H4 (cell line): ENCODE results near the gene EPHB6. TPM values are rescaled to one million over a fixed set of nuclear protein-coding genes. Genes with fewer than 3 reads are reported as not detected.

Experiments
- DNase-seq: peaks from one replicate; pipeline ENCODE4 v3.0.0-alpha.2; 2015; ENCODE audit warnings: low spot score
- total RNA-seq: library from RNA; depleted of rRNA; stranded (reverse); fragments of >200 nt; shearing (Covaris generic); gene quantifications from 2 replicates; pipeline ENCODE4 v1.2.3, GENCODE V29; 2014; rRNA removed

Gene EPHB6, protein sequence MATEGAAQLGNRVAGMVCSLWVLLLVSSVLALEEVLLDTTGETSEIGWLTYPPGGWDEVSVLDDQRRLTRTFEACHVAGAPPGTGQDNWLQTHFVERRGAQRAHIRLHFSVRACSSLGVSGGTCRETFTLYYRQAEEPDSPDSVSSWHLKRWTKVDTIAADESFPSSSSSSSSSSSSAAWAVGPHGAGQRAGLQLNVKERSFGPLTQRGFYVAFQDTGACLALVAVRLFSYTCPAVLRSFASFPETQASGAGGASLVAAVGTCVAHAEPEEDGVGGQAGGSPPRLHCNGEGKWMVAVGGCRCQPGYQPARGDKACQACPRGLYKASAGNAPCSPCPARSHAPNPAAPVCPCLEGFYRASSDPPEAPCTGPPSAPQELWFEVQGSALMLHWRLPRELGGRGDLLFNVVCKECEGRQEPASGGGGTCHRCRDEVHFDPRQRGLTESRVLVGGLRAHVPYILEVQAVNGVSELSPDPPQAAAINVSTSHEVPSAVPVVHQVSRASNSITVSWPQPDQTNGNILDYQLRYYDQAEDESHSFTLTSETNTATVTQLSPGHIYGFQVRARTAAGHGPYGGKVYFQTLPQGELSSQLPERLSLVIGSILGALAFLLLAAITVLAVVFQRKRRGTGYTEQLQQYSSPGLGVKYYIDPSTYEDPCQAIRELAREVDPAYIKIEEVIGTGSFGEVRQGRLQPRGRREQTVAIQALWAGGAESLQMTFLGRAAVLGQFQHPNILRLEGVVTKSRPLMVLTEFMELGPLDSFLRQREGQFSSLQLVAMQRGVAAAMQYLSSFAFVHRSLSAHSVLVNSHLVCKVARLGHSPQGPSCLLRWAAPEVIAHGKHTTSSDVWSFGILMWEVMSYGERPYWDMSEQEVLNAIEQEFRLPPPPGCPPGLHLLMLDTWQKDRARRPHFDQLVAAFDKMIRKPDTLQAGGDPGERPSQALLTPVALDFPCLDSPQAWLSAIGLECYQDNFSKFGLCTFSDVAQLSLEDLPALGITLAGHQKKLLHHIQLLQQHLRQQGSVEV
- total RNA-seq, result 0.35 and 1.7 TPM in 2 replicates

DNA sequence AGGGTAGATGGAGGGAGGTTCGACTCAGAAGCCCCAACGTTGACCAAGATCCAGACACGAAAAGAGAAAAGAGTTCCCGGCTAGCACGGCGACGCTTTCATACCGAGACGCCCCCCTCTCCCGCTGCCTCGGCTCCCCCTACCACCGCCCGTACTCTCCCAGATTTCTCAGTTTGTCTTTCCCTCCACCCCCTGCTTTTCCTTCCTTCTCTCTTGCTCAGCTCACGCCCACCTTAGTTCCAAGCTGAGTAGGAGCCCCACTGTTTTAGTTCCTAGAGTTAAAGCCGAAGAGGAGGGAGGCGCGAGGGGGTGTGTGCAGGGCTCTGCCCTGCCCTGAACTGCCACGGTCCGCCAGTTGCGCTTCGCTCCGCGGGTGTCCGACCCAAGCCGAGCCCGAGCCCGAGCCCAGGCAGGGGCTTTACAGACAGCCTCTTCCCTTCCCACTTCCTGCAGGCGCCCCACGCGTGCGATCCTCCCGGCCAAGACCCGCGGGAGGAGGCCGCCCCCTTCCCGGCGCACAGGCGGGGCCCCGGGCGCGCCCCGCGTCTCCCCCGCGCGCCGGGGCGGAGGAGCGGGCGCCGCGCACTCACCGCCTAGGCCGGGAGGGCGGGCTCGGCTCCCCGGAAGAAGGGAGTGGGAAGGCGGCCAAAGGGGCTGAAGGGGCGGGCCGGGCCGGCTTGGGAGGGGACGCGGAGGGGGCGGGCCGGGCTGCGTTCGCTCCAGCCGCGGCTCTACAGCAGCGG lies at the start of gene EPHB6:
TSS of gene EPHB6 (plus strand) at position 705 of the 742 bp plus-strand sequence. CDS start 8,152 bp downstream, outside the sequence.
- DNase-seq, result peak; percentile 48

DNA sequence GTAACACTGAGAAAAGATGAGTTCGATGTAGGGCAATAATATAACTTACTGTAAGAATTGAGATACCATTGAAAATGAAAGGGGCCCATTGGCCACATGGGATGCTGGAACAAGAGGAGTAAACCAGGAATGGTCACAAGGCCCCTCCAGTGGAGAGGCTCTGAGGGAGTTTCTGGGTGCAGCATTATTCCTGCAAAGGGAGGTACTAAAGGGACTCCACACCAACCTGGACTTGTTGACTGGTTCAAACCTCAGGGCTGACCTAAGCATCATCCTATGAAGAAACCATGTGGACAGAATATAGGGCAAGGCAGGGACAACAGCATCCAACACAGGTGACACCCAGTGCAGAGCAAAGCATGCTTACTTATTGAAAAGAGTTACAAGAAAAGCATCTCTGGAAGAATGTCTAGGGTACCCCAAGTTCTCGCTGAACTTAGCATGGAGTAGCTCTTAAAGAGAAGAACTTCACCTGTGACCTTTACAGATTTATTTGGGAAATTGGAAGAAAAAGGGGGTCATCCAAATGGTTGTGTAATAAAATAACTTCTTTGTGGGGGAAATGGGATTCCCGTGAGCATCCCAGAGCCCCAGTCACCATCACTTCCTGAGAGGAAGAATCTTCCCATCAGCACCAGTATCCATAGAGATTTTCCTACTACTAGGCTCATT lies 49.4 kb upstream of the EPHB6 start:
- DNase-seq, result no peak

DNA sequence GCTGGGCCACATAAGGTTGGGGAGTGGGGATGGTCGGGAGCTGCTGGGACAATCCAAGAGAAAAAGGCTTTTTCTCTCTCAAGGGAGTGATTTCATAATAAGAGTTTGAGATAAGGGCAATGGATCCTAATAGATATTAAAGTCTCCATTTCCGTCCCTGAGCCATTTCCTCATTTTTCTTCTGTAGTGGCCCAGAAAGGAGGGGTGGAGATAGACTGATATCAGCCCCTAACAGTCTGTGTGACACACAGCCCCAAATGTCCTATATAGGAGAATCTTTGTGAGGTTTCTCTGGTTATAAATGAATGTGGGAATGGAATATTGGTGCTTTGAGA lies 48.9 kb upstream of the EPHB6 start:
- DNase-seq, result no peak

DNA sequence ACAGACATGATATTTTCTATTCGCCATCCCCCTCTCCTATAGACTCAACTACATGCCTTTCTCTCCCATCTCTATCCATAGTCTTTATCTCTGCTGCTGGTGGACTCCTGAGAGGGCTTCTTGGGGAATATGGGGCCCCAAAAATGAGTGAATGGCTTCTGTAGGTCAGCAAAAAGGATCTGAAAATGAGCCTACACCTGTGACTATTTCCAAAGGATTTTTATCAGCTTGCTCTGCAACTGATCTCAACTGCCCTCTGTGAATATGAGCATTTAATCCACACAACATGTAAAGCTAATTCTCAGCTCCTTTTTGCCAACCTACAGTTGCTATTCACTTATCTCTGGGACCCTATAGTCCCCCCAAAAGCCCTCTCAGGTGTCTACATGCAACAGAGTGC lies 47.9 kb upstream of the EPHB6 start:
- DNase-seq, result no peak

DNA sequence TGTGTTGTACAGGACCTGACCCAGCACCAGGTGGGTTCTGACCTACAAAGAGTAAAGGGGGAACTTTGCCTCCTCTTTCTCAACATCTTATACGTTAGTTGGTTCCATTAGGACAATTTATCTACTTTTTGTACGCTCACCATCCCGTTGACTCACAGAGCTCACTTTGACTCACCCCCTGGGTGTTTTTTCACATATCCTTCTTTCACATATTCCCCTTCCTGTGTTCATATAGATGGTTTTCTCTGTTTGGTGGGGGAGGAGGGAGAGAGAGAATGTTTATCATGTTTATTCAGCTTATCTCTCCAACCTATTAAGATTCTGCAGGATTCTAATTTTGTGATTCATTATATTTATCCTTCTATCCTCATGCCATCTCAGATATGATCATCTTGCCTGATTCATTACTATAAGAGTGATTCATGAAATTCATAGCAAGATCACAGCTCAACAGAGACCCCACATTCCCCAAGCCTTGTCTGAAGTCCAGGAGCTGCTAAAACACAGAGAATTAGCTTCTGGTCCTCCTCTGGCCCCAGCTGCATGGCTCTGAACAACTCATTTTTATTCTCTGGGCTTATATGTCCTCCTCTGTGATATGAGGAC lies 46.9 kb upstream of the EPHB6 start:
- DNase-seq, result no peak

DNA sequence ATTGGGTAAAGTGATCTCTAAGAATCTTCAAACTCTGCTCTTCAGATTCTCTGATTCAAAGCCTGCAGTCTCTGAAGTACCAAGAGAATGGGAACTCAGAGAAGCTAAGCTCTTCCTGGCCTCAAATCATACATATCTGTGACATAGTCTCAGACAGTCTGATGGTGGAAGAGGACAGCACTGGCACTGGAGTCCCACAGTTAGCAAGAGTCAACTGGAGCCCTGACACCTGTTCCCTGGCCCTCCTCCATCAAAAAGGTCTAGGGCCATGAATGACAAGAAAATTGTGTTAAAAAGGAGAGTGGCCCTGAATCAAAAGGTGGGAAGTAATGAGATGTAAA lies 46.4 kb upstream of the EPHB6 start:
- no peak for DNase-seq

DNA sequence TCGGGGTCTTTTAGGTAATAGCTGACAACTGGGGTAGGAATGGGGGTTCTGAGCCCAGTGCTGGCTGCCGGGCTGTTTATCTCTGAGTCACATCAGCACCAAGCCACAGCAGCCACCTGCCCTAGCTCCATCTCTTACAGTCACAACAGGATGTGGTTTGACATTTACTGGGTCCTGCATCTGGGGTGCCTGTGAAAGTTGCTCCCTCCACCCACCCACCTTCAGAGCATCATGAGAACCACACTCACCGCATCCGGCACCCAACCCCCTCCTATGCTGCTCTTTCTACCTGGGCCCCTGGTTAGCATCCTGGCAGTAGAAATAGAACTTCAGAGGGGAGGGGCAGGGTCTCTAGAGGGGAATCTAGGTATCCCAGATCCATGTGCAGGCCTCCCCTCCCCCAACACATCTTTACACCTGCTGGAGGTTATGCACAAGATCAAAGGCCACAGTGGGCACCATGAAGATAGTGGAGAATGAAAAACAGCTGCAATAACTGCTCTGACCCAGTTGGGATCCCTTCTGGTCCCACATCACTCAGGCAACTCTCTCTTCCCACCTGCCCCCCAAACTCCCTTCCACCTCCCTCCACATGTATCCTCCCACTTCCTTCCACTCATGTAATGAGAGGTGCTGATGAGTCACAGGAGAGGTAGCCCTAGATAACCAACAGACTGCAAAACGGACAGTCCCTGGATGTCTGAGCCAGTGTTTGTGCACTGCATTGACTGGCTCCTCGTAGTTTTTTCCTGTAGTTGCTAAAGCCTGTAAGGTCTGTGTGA lies 45.9 kb upstream of the EPHB6 start:
- peak; percentile 80 for DNase-seq

DNA sequence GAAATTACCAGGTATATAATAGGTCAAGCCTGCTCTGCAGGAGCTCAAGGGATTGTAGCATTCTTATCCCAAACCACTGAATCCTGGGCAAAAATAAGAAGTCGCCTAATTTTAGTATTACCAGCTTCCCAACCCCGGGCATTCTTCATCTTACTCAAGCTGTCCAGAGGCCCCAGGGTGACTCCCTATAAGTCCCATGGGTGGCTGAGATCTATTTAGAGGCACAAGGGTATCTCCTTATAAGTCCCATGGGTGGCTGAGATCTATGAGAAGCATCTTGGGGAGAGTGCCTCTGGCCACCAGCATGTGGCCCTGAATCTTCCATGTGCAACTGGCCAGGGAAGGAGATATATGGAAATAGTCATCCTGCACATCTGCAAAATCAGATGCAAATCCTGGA lies 45.2 kb upstream of the EPHB6 start:
- DNase-seq, result no peak

DNA sequence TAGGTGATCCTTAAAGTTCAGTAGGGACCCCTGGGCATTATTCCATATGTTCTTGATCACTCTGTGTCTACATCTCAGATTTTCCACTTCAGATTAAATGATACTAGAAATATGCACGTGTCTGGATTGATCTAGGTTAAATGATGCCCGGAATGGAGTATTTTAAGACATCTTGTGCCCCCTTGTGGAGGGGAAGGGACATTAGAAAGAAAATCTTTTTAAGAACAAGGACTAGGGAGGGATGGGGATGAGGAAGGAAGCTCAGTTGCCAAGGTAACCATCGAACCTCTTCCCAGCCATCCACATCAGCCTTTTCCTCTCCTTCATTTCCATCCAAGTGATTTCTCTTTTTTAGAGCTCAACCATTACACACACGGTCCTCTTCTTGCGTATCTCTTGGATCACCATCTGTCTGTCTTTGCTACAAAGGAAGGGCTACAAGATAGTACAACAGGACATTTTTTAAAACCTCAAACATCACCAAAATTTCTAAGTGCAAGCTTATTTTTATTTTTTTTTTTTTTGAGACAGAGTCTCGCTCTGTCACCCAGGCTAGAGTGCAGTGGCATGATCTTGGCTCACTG lies 43.6 kb upstream of the EPHB6 start:
- DNase-seq, result peak; percentile 49

DNA sequence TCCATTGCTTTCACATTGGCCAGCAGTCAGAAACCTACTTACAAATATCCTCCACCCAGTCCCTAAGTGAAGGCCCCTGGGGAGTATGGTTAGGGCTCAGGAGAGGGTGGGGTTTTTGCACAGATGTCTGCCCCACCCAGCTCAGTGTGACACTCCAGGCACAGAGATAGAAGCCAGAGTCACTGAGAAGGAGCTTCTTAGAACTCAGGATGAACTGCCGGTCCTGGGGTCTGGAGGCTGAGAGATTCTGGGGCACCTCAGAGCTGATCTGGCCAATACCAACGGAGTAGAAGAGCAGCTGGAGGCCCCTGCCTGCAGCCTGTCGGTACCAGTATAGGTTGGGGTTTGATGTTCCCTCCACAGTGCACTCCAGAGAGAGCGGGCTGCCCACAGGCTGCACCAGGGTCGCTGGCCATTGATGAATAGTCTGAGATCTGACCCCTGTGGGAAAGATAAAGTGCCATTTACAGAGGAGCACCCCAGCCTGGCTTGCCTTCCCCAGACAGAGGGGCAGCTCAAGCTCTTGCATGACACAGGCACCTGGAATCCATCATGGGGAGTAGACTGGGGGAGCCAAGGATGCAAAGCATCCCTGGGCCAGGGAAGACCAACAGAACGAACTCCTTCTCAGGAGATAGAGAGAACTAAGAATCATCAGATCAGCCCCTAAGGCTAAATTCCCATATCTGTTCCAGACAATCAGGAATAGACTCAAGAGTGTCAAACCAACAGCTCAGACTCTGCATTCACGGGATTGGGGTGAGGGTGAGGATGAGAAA lies 42.2 kb upstream of the EPHB6 start:
- no peak for DNase-seq

DNA sequence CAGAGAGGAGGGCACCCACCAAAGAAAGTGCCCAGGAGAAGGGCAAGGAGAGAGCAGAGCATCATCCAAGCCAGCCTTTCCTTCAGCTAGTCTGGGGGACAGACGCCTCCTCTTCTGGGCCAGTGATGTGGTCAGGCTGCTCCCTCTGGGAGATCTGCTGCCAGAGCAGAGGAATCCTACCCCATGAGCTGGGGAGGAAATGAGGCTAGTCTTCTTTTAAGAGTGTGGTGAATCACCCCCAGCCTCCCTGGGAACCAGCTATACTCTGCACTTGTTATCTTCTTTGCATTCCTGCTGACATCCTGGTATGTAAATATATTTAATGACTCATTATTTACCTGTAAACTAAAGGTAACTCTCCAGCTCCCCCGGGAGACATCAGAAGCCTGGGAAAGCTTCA lies 41.6 kb upstream of the EPHB6 start:
- DNase-seq, result peak; percentile 25

DNA sequence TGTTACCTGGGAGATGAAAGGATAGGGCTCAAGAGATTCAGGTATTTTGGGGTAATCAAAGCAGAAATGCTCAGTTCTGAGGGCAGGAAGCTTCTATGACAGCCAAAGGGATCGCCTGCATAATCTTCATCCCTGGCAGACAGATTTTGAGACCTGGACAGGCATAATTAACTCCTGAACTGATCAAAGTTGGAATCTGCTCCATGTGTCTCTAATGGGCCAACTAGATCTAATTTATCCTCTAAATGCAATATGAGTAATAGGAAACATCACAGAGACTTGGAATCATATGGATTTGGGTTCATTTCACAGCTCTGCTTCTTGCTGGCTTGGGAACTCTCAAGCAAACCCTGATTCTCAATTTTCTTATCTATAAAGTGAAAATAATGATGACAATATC lies 41.2 kb upstream of the EPHB6 start:
- no peak for DNase-seq

DNA sequence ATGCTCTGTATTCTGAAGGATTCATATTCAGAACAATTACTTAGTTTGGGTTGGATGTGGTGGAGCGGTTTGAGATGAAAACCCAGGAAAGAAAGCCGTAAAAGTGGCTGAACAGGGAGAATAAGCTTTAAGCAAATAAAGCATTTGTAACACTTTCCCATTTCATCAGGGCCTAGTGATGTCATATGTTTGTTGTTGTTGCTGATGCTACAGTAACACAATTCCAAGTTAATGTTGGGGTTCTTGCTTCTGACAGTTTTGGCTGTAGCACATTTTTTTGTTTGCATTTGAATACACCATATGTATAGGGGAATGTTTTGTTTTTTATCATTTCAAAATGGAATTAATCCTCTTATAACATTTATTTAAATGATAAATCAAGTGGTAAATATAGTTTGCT lies 40.4 kb upstream of the EPHB6 start:
- no peak for DNase-seq

DNA sequence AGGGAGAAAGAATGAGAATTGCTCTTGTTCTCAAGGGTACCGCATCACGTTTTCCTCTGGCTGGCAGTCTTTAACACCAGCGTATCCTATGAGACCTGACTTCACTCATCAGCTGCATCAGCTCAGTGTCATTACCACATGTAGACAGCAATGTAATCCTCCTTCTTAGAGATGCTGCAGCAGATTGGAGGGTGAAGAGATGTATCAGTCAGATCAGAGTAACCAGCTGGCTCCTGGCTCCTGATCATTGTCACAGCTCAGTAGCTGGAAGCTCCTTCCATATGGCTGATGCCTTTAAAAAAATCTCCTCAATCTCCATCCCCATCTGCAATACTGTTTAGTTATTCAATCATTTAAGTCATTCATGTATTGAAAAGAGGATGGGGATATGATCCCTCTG lies 39.7 kb upstream of the EPHB6 start:
- DNase-seq, result no peak

DNA sequence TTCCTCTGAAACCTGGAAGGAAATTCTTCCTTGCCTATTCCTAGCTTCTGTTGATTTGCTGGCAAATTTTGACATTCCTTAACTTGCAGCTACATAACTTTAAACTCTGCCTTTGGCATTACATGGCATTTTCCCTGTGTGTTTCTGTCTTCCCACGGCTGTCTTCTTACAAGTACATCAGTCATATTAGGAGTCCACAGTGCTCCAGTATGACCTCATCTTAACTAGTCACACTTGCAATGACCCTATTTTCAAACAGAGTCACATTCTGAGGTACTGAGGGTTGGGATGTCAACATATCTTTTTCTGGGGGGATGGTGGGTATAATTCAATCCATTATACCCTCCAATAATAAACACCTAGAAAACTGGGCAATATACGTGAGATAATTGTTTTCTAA lies 37.4 kb upstream of the EPHB6 start:
- DNase-seq, result no peak

DNA sequence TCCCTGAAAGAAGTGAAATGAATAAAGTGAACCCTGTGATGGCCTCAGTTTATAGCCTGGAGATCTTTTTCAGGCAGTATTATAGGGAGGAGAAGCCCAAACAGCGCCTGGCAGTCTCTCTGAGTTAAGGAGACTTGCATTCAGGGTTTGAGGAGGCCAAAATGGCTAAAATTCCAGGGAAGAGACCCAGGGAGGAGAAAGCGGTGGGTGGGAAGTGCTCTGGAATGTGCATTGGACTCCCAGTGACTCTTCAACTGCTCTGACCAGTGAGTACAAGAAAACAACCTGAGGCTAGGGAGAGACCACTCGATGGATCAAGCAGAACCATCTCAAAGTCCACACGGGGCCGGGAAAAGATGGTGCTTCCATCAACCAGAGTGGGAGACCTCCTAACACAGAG lies 35.3 kb upstream of the EPHB6 start:
- DNase-seq, result no peak

DNA sequence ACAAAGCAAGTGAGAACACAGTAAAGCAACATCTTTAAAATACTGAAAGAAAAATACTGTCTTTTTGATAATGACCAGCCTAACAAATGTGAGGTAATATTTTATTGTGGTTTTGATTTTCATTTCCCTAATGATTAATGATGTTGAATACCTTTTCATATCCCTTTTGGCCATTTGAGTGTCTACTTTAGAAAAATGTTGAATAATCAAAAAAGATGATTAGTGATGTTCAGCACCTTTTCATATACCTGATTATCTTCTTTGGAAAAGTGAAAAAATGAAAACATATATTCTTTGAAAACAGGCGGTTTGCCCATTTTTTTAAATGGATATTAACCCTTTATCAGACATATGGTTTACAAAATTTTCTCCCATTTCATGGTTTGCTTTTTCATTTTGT lies 32.2 kb upstream of the EPHB6 start:
- no peak for DNase-seq

DNA sequence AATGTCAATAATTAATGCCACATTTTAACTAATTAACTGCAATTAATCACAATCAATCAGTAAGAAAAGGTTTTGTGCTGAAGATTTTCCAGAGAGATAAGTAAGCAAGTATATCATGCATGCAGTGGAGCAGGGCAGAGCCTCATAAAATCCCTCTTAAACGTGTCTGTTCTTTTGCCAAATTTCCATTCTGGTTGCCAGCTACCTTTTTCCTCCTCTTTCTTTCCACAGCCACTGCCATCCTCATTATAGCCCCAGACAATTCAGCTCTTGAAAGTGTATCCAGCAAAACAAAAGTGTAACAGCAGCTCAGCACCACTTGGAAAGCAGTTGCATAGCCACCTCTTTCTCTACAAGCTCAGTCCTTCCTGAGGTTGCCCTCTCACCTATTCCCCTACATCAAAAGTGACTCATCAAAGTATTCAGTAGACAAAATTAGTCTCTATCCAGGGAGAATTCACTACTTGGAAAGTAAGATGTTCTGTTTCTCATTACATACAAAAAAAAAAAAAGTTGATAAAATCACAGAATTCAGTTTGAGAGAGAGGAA lies 26.9 kb upstream of the EPHB6 start:
- no peak for DNase-seq

DNA sequence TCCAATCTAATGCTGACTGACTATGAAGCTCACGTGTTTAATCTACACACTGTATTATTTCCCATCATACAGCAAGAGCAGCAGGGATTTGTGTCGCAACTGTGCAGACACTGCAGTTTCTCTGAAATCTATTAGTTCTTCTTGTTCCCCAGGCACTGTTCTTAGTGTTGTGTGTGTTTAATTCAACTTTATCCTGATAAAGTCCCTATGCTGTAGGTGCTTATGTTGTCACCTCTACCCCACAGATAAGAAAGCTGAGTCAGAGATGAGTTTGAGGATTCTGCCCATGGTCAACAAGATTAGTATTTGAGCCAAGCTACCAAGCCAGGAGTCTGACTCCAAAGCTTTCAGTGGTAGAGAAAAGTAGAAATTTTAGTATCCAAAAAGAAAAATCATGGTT lies 22.5 kb upstream of the EPHB6 start:
- DNase-seq, result no peak
